Stimulated activated CD4-positive, alpha-beta T cell treated with anti-CD3 and anti-CD28 coated beads, Interleukin-1b, Interleukin-23, amount 100 ng/mL, for 24 hours (primary cell): ENCODE data around the gene CCDC148.
"Not testable (repeated sequence)": the region's sequence is repeated elsewhere in the genome, so short reads cannot be mapped to it uniquely, and the experiment has no call there.

ENCODE experiments used
- DNase-seq, 4 experiments: peaks; one replicate each; pipeline ENCODE4 v3.0.0-alpha.2; 2020; ENCODE audit warnings: low read depth in 4 of 4, low spot score in 1 of 4

The CCDC148 gene

DNA sequence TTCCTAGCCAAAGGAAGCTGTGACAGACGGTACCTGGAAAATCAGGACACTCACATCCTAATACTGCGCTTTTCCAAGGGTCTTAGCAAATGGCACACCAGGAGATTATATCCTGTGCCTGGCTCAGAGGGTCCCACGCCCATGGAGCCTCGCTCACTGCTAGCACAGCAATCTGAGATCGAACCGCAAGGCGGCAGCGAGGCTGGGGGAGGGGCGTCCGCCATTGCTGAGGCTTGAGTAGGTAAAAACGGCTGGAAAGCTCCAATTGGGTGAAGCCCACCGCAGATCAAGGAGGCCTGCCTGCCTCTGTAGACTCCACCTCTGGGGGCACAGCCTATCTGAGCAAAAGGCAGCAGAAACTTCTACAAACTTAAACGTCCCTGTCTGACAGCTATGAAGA lies 22.8 kb downstream of the CCDC148 start:
- not testable (repeated sequence) for DNase-seq

GRCh38 chr2:158432117-158432516 lies 24.4 kb downstream of the CCDC148 start:
- DNase-seq: no peak

GRCh38 chr2:158414538-158414937 lies 42.0 kb downstream of the CCDC148 start:
- DNase-seq: no peak

GRCh38 chr2:158413581-158413980 lies 43.0 kb downstream of the CCDC148 start:
- no peak for DNase-seq

GRCh38 chr2:158412206-158412605 lies 44.3 kb downstream of the CCDC148 start:
- DNase-seq: no peak

DNA sequence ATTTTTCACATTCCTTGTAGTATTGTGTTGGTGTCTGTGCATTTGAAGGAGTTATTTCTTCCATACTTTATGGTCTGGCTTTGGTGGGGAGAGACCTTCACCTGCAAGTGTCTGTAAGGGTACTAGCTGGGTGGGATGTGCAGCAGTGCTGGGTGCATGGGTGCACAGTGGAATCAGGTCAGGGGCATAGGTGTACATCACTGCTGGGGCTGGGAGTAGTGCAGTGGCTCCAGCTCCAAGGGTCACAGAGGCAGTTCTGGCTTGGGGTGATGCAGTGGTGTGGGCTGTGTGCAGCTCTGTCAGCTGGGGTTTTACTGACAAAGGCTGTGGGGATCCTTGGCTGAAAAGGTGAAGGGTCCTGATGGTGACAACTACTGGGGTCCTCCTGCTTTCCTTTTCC lies 44.8 kb downstream of the CCDC148 start:
- DNase-seq: no peak

DNA sequence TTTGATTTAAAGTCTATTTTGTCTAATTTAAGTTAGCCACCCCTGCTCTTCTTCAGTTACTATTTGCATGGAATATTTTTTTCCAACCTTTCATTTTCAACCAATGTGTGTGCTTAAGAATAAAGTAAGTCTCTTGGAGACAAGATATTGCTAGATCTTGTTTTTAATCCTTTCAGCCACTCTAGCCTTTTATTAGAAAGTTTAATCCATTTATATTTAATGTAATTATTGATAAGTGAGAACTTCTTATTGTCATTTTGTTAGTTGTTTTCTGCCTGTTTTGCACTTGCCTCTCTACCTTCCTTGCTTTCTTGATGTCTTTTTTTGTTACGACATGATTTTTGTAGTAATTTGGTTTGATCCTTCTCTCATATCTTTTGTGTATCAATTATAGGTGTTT lies 46.4 kb downstream of the CCDC148 start:
- DNase-seq: no peak

GRCh38 chr2:158407031-158407430 lies 49.5 kb downstream of the CCDC148 start:
- no peak for DNase-seq

DNA sequence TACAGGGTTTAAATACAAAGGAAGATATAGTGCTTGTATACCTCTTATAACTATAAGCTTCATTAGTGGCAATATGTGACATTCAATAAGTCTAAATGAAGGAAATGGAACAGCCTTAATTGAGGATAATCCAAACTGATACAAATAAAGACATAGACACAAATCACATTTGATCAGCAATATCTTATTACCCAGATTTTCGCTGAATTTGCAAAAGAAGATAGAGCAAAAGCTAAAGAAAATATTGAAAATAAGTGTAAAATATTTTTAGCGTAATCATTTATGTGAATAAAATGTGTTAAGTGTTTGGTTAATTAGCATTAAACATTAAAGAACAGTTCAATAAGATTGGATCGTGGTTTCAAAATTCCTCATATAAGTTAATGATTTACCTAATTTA lies 51.2 kb downstream of the CCDC148 start:
- no peak for DNase-seq

DNA sequence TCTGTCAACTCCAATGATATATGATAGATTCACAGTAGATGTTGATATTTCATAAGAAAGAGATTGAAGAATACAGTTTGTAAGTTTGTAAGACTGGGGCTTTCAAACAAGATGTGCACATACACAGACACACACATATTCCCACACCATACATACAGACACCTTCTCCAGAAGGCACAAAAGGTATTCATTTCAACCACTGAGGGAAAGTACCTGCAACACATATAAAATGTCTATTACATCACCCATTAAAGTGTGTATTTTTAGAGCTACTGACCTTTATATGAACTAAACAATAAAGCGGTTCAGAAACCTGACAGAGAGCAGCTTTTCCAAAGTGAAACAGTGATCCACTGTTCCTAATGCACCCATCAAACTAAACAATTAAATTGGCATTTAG lies 53.3 kb downstream of the CCDC148 start:
- DNase-seq: no peak

GRCh38 chr2:158402665-158403064 lies 53.9 kb downstream of the CCDC148 start:
- DNase-seq: no peak

- no peak for DNase-seq
Measured at GRCh38 chr2:158395166-158395565, 61.4 kb downstream of the CCDC148 start.

- DNase-seq: no peak
Measured at GRCh38 chr2:158394453-158394852, 62.1 kb downstream of the CCDC148 start.

- no peak for DNase-seq
Measured at GRCh38 chr2:158393886-158394285, 62.7 kb downstream of the CCDC148 start.

DNA sequence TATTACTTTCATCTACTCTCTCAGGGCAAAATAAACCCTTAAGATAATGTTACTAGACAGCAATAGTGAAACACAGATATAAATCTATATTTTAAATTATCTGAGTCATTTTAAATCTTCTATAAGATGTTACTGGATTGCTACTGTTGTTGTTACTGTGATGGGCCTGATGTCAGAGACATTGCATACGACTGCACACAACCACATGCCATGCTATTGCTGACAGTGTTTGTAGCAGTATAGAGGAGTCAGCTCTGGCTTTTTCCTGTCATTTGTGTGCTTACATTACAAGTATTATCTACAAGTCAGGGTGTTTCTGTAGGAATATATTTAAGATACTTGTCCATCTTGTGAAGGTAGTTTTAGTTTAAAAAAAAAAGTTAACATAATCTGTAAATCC lies 63.9 kb downstream of the CCDC148 start:
- DNase-seq: no peak

GRCh38 chr2:158391876-158392275 lies 64.7 kb downstream of the CCDC148 start:
- no peak for DNase-seq

DNA sequence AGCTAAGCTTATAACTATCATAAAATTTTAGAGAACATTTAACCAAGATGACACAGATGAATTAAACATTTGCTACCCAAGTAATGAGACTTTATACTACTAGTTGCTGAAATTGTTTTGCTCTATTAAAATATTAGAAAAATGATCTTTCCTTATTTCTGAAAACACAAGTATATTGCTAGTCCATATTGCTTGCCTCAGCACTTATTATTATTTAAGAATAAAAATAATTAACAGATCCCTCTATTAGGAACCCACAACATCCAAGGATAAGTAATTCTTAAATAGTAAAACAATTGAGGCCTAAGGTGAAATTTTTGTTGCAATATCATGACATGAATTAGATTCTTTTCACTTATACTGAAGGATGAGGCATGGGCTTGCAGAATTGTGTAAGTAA lies 65.2 kb downstream of the CCDC148 start:
- DNase-seq: no peak

- no peak for DNase-seq
Measured at GRCh38 chr2:158388159-158388558, 68.4 kb downstream of the CCDC148 start.

DNA sequence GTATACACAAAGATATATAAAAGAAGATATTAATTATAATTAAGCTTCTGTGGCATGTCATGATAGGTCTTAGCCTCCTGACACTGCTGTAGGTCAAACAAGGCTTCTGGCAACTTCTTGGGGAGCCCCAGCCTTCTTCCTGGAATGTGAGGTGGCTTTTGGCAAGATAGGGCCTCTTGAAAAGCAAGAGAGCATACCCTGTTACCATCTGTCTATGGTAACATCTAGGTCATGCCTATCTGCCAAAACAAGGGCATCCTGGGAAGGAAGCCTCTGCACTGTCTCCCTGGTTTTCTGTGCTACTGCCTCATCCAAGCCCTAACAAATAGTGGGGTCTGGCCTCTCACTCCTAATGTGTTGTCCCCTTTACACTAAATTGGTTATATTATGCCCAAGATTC lies 70.9 kb downstream of the CCDC148 start:
- no peak for DNase-seq

GRCh38 chr2:158381978-158382377 lies 74.6 kb downstream of the CCDC148 start:
- DNase-seq: no peak

DNA sequence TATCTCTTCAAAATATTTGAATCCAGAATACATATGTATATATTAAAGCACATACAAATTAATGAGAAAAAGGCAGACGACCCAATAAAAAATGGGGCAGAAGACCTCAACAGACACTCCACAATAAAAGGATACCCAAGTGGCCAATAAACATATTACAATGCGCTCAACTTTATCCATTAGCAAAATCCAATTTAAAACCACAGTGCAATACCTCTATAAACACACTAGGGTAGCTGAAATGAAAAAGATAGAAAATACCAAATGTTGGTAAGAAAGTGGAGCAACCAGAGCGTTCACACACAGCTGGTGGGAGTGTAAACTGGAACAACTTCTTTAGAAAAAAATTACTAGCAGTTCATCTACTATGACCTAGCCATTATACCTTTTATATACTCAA lies 75.3 kb downstream of the CCDC148 start:
- DNase-seq: no peak

DNA sequence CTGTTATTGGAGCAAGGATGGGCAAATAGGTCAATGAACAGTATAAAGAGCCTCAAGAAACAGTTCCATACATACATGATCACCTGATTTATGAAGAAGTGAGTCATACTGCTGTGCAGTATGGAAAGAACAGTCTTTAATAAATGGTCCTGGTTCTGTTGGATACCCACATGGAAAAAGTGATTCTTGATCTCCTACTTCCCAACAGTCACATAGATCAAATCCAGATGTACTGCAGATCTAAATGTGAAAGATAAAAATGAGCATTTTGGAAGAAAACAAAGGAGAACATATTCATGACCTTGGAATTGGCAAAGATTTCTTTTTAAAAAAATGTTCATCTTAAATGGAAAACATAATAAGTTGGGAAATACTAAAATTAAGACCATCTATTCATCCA lies 75.8 kb downstream of the CCDC148 start:
- DNase-seq: no peak

DNA sequence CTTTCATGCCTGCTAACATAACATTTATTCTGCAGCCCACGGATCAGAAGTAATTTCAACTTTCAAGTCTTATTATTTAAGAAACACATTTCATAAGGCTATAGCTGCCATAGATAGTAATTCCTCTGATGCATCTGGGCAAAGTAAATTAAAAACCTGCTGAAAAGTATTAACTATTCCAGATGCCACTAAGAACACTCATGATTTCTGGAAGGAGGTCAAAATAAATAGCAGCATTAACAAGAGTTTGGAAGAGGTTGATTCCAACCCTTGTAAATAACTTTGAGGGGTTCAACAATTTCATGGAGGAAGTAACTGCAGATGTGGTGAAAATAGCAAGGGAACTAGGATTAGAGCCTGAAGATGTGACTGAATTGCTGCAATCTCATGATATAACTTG lies 77.6 kb downstream of the CCDC148 start:
- no peak for DNase-seq

DNA sequence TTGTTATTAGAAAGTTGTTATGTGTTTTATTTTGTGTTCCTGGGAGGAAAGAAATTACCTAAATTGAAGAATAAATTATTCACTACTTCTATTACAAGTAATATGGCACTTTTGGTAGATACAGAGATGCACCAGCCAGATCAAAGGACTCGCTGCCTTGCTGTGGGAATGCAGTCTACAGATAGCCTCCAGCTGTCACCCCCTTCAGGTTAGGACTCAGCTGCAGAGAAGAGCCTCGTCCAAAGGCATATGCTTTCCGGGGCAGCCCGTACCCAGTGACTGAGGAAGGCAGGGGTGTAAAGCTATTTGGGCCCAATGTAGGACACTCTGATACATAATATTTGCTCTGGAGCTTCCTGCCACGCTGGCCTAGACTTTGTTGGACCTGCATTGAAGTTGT lies 90.2 kb downstream of the CCDC148 start:
- no peak for DNase-seq
